NCI-H2196 (cell line): ENCODE data around the gene DHPS.

Experiments used
- DNase-seq: peaks from one replicate; lab custom pipeline; 2025; ENCODE audit not compliant: unreplicated experiment; lab: John Stamatoyannopoulos, UW

The DHPS gene

DNA sequence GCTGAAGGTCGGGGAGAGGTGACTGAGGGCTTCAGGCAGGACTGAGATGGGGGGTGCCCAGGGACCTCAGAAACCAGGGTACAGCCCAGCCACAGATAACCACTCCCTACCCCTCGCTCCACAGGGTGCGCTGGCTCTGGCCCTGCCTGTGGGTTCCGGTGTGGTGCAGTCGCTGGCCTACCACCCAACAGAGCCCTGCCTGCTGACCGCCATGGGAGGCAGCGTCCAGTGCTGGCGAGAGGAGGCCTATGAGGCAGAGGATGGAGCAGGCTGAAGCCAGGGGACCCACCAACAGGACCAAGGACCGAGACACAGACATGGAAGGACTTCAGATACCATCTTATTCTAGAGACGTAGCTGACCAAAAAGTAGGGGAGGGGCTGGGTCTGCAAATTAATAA is 6.3 kb downstream of the DHPS start:
- DNase-seq: no peak

DNA sequence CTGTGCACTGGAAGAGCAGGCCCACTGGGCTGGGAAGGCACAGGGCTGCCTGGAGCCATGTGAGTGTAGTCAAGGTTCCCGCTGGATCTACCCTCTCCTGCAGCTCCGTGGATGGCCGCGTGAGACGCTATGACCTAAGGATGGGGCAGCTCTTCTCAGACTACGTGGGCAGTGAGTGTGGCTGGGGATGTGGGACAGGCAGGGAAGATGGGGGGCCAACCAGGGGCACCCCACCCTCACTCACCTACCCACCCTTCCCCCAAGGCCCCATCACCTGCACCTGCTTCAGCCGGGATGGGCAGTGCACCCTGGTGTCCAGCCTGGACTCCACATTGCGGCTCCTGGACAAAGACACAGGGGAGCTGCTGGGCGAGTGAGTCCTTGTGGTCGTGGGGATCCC is 8.9 kb downstream of the DHPS start:
- DNase-seq: no peak

DNA sequence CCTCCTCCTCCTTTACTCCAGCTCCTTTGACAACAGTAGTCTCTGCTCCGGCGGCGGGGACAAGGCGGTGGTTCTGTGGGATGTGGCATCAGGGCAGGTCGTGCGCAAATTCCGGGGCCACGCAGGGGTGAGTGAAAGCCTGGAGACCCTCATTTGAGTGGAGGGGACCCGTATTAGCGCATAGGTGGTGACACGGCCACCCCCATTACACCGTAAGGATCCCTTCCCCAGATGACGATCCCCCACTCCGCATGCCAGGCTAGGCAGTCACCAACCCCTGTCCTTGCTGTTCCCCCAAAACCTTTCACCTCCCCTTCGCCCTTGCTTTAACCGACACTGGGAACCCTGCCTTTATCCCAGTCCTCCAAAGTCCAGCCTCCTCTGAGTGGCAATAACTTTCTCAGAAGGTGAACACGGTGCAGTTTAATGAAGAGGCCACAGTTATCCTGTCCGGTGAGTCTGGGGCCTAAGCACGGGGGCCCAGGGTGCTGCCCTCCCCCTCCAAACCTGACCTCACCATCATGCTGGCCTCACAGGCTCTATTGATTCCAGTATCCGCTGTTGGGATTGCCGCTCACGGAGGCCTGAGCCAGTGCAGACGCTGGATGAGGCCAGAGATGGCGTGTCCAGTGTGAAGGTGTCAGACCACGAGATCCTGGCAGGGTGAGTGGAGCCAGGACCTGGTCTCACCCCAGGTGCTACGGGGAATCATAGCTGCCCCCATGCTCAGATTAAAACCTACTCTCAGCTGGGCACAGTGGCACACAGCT is 11.3 kb downstream of the DHPS start:
- no peak for DNase-seq

DNA sequence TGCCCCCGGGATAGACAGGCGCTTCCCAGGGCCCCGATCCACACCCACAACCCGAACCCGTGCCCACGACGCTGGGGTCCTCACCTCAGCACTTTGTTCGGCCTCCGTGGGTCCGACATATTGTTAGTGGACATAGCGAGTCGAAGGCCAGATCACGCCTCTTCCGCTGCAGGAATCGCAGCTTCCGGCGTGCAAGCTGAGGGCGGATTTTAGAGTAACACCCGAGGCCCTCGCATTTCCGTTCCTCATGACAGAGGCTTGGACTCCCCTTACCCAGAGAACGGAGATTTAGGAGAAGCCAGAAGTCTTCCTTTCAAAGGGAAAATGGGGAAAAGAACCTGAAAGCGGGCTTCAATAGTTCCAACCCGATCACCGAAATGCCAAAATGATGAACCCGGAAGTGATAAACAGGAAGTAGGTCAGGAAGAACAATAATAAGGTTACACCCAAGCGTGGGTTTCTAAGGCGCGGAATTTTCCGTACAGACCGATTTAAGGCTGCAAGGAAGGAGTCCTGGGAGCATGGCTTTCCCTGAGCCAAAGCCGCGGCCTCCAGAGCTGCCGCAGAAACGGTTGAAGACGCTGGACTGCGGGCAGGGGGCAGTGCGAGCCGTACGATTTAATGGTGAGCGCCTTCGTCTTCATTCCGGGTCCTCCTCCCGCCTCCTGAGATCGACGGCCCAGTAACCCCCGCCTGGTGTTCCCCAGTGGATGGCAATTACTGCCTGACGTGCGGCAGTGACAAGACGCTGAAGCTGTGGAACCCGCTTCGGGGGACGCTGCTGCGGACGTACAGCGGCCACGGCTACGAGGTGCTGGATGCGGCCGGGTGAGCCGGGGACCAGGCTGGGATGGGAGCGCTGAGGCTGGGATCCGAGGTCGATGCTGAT is 12.2 kb downstream of the DHPS start:
- DNase-seq: peak; percentile 75

DNA sequence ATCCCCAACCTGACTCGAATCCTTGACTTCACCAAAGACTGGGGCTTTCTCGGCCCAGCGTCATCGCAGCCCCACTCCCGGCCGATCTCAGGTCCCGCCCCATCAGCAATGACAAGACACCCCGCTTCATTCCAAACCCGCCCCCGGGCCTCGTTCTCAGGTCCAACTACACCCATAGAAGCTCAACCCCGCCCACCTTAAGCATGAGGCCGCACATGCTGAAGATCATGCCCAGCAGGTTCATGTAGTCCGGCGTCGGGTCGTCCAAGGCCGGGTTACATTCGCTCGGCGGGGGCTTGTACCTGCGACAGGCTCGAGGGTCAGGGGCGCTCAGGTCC is 12.8 kb downstream of the DHPS start:
- no peak for DNase-seq

DNA sequence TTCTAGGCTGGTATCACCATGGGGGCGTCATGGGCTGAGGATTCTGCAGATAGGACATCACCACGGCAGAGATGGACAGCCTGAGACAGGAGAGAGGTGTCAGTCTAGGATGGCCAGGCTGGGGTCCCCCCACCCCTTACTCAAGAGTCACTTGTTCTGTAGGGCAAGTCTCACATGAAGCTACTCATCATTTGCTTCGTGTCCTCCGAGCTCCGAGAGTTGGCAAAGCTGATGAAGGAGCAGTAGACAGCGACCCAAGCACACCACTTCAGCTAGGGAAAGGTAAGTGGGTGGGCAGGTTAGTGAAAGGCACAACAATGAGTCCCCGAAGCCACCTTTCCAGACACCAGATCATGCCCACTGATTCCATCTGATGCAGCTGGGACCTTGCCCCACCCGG is 13.3 kb downstream of the DHPS start:
- no peak for DNase-seq

DNA sequence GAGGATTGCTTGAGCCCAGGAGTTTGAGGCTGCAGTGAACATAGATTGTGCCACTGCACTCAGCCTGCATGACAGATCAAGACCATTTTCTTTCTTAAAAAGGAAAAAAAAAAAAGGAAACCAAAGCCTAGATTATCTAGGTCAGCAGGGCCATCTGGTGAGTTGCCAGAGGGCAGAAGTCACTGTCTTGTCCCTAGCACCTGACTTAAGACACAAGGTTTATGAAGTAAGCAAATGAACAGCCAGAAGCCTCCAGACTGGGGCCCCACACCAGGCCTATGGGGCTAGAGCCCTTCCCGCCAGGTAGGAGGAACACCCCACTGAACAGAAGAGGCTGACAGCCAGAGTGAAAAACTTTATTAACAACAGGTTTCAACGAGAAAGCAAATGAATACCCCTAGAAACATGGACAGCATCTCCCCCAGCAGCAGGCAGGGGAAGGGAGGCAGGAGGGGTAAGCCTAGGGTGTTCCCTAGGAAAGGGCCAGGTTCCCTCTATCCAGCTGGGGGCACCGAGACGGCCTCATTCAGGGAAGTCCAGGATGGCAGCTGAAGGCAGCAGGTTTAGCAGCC is 13.9 kb downstream of the DHPS start:
- no peak for DNase-seq

DNA sequence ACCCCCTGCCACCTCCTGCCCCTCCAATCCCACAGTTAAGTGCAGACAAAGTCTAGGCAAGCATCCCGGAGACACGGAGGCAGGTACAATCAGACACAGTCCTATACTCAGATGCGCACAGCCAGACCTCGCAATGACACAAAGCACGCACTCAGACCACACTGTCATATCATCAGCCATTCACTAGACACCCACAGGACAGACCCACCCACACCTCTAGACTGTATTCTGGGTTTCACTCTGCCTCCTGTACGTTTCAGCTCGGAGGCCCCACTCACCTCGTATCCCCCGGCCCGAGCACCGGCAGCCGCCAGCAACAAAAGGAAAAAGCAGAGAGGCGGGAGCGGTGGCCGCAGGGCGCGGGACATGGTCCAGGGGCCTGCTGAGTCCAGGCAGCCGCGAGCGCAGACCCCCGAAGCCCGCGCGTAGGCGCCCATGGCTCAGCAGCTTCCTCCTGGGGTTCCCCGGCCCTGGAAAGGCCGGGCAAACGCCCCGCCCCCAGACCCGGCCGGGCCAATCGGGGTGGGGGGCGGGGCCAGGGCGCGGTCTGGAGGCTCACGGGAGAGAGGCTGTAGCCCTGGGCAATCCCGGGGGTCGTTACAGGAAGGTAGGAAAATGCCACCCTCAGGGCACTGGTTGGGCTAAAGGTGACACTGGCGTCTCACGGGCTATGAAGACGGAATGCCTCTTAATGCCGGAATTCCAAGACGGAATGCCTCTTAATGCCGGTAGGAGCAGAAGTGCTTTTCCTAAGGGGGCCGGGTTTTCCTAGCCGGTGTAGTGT is 15.2 kb downstream of the DHPS start, which contains the start of the genes MAN2B1 and WDR83:
MAN2B1 (minus strand) TSS at position 478 of the 784 bp plus-strand sequence; CDS start at position 437, 41 bp downstream.
WDR83 (plus strand) TSS at position 543 of the 784 bp plus-strand sequence. CDS start 2,984 bp downstream, outside the sequence.
- DNase-seq: peak; percentile 82

DNA sequence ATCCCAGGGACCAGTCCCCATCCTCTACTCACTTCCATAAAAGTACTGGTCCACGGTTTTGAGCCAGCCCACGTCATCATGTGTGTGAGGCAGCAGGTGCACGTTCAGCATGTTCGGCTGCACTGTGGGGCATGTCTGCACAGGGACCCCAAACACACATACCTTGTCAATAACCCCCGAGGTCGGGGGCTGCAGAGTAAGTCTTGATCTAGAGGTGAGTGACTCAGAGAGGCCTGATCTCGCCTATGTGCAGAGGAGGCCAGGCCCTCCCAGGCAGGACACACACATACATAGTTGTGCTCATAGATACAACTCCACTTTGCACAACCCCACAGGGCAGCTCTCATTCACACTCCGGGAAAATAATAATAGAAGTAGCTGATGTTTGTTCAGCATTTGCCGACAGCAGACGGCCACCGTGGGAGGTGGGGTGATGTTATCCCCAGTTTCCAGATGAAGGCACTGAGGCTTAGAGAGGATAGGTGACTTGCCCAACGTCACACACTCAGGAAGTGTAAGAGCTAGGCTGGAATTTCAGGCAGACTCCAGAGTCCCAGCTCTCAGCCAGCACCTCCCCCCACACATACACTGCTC is 15.9 kb downstream of the DHPS start:
- no peak for DNase-seq

DNA sequence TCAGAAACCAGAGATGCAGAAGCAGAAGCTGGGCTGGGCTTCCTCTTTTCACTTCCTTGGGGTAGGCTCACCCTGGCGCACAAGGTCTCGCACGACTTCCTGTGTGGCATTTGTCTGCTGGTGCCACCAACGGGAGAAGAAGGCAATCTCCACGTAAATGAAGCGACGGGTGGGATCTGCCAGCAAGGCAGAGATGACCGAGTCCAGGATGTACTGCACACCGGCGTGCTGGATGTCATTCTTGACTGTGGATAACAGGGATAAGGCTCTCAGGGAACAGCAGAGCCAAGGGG is 16.5 kb downstream of the DHPS start:
- no peak for DNase-seq

DNA sequence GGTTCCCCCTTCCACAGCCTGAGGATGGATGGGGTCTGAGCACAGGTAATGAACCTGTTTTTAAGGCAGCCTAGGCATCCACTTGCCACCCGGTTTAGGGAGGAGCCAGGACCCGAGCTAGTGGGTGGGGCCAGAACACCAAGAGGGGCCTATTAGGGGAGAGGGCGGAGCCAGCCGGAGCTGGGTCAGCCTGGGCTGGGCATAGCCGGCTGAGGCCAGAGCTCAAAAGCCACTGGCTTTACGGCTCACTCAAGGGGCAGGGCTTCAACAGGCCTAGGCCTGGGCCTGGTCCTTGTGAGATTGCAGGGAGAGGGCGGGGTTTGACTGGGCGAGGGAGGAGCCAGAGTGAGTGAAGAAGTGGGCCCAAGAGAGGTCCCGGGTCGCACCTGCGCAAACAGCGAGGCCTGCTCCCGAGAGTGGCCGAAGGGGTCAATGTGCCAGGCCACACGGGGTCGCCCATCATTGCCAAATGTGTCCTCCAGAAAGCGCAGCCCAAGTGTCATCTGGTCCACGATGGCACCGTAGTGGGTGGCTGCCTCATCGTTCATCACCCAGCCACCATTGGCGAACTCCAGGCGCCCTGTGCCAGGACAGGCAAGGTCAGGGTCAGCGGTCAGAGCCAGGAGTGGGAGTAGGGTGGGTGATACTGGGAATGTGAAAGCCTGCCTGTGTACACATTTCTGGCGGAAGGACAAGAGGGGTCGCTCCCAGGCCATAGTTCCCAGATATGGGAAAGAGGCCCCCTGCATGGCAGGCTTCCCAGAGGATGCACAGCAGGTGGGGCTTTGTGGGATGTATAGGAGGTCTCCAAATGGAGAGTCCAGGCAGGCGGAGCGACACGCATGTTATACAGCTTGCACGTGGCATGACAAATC is 17.0 kb downstream of the DHPS start:
- DNase-seq: peak; percentile 47

DNA sequence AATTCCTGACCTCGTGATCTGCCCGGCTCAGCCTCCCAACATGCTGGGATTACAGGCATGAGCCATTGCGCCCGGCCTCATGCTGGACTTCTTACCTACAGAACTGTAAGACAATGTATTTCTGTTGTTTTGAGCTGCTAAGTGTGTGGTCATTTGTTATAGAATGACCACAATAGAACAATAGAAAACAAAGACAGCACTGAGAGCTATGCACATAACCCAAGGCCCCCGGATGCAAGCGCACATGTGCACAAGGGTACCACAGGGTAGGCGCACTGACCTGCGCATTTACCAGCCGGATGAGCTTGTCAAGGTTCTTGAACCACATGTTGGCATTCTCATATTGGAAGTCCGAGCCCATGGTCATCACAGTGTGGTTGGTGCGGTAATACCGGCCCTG is 20.7 kb downstream of the DHPS start:
- no peak for DNase-seq

DNA sequence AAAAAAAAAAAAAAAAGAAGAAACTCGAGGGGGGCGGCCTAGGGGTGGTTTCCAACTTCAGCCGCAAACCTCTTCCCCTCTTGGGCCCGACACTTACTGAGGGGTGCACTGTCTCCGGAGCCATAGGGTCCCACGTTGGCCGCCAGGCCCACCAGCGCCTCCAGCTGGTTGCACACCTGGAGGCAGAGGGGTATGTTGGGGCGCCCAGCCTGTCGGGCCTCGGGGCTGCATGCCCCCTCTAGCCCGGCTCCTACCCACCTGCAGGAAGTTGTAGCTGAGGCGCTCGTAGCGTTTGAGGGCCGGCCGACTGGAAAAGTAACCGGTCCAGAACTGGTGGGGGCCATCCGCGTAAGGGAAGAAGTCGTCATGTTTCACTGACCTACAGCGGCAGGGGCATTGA is 23.7 kb downstream of the DHPS start:
- DNase-seq: no peak

DNA sequence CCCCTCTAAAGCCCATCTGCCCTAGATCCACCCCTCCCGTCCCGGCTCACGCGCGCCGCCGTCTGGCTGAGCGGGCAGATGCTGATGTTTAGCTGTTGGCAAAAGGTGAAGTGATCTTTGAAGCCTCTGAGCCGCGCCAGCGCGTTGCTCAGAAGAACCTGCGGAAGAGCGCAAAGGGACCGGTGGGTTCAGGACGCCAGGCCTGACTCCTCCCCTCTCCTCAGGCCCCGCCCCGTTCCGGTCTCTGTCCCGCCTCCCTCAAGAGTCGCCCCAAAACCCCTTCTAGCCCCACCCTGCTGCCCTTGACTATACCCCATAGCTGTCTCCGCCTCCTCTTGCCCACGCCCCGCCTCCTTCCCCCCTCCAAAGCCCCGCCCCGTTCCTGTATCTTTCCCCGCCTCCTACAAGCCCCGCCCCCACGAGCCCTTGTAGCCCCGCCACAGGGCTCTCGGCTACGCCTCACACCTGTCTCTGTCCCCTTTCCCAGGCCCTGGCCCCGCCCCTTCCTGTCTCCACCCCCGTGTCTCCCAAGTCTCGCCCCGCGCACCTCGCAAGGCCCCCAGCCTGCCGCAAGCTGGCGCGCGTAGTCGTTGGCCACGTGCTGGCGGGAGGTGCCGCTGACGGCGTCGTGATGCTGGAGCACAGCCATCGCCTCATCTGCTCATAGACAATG is 24.6 kb downstream of the DHPS start:
- DNase-seq: no peak

DNA sequence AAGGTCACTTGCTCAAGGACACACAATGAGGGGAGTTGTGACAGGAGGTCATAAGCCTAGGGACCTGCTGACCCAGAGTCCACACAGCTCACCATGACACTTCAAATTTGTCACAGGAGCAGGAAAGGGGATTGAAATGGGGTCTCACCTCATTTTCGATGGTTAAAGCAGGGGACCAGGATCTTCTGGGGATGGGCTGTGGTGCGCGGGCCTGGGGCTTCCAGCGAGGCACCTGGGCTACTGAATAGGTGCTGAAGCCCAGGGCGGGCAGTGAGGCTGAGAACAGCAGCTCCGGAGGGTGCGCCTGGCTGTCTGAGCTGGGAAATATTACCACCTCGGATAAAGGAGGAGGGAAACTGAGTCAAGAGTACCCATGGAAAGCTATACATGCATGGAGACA is 26.1 kb downstream of the DHPS start:
- no peak for DNase-seq

DNA sequence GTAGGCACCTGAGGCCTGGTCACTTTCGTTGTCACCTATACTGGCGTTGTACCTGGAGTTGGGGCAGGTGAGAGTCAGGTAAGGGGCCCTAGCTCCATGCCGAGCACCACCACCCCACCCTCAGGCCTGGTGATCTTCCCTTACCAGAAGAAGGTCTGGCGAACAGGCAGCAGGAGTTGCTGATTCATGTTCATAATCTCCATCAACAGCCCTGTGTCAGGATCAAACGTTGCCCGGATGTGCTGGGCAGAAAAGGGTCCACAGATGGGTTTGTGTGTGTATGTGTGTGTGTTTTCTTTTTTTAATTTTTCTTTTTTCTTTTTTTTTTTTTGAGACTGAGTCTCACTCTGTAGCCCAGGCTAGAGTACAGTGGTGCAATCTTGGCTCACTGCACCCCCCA is 29.5 kb downstream of the DHPS start:
- DNase-seq: no peak

DNA sequence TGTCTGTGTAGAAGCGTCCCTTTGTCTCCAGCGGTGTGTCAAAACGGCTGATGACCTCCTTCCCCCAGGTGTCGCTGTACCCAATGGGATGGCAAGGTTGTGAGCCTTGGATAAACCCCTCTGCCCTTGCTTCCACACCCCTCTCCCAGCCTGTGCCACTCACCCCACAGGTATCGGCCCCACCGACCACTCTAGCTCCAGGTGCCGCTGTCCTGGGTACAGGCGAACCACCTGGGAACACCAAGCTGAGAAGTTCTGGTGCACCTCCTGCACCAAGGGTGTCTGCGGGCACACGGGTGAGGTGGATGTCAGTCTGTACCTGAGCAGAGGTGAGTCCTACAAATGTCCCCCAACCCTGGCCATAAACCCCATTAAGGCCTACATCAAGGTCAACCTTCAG is 31.7 kb downstream of the DHPS start:
- DNase-seq: no peak

DNA sequence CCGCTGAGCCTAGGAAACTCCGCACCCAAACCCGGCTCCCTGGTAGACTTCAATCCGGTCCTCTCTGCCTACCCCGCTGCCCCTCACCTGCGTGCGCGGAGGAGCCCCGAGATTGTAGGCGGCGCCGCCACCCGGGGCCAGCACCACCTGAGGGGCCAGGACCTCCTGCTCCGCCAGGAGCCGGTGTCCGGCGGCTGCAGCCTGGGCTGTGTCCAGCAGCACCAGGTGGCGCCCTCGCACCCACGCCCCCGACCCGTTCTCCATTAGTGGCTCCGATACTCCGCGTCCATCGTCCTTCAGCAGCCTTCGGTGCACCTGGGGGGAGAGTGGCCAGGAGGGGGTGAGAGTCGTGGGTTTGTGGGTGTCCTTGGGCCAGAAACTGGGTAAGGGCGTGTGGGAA is 33.6 kb downstream of the DHPS start:
- peak; percentile 7 for DNase-seq

DNA sequence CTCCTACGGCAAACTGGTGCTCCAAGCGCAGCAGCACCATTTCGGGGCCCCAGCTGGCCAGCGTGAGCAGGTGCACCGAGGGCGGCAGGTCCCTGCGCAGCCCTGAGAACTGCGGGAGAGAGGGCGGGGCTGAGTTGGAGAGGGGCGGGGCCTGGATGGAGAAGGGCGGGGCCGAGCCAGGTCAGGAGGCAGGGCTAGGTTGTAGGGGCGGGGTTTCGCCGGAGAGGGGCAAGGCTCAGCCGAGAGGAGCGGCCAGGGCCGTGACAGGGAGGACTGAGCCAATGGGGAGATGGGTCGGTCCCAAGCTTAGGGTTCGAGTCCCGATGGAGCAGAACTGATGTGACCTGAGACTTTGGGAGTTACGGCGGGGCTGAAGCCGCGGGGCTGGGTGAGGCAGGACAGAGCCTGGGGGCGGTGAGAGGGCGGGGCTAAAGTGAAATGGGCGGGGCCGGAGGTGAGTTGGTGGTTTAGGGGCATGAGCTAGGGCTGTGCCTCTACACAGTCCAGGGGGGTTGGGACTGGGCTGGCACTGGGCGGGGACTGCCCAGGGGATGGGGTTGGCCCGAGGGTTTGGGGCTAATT is 34.1 kb downstream of the DHPS start:
- peak; percentile 62 for DNase-seq
